ENCODE measurements around the gene SYNGR1. TPM values are rescaled to one million over a fixed set of nuclear protein-coding genes. Genes with fewer than 3 reads are reported as not detected.
"Not testable (repeated sequence)": the region's sequence is repeated elsewhere in the genome, so short reads cannot be mapped to it uniquely, and the experiment has no call there.

The SYNGR1 gene
- total RNA-seq, 1 experiment from 2014 or later = 7.0 TPM

- DNase-seq (ENCODE audit: extremely low read depth, low read depth) = no peak
These were observed 1.2 kb downstream of the SYNGR1 start for GRCh38 chr22:39350757-39351688.

DNA sequence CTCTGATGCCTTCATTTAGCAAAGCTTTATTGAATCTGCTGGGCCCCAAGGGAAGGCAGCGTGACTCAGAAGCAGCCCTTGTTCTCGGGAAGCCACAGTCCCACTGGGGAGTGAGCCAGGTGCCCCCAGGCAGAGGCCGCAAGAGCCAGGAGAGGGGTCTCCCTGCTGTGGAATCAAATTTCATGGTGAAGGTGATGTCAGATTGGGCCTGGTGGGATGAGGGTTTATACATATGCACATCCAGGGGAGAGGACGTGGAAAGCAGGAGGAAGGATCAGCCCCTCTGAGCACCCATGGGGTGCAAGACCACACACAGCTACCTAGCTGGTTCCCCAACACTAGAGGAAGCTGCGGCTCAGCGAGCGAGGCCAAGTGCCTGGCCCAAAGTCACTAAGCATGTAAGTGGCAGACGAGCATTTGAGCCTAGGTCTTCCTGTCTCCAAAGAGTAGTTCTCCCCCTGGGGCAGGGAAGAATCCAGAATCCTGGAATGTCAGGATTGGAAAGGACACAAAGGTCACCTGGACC is 2.0 kb downstream of the SYNGR1 start:
- DNase-seq (ENCODE audit: extremely low read depth, low read depth) = no peak

DNA sequence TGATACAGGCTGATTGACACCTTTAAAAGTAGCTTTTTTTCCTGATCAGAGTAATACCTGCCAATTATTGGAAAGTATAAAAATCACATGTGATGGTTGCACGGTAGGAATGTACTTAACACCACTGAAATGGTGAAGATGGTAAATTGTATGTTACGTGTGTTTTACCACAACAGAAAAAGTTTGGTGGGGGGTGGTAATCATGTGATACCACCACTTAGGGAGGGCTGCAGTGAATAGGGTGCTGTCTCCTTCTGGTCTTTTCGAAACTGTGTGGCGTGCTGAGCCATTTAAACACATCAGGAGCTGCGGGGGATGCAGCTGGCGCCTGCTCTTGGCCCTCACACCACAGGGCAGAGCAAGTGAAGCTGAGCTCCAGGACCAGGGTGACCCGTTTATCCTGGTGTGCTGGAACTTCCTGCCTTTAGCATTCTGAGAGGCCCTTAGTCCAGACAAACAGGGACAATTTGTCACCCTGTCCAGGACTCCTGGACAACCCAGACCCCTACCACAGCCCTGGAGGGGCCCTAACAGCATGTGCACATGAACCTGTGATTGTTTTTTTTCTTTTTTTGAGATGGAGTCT is 2.6 kb downstream of the SYNGR1 start:
- DNase-seq (ENCODE audit: extremely low read depth, low read depth) = no peak

- DNase-seq (ENCODE audit: extremely low read depth, low read depth) = no peak
These were observed 3.6 kb downstream of the SYNGR1 start for GRCh38 chr22:39353346-39353745.

GRCh38 chr22:39355080-39355479 is 5.3 kb downstream of the SYNGR1 start:
- DNase-seq (ENCODE audit: extremely low read depth, low read depth) = no peak

GRCh38 chr22:39355805-39356204 is 6.0 kb downstream of the SYNGR1 start:
- DNase-seq (ENCODE audit: extremely low read depth, low read depth) = not testable (repeated sequence)

DNA sequence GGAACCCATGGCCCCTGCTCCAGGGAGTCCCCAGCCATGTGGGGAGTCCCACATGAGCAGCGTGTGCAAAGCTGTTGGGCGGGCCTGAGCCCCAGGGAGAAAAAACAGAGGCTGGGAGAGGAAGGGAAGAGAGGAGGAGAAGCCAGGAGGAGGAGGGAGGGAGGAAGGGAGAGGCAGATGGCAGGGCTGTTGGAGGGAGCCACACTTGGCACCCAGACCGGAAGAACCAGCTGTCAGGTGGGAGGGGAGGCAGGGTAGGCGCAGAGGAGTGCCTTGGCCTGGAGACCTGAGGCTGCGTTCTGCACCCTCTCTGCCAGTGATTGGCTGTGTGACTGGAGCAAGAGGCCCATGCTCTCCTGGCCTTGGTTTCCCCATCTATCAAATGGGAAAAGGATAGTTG is 6.7 kb downstream of the SYNGR1 start:
- DNase-seq (ENCODE audit: extremely low read depth, low read depth) = no peak

DNA sequence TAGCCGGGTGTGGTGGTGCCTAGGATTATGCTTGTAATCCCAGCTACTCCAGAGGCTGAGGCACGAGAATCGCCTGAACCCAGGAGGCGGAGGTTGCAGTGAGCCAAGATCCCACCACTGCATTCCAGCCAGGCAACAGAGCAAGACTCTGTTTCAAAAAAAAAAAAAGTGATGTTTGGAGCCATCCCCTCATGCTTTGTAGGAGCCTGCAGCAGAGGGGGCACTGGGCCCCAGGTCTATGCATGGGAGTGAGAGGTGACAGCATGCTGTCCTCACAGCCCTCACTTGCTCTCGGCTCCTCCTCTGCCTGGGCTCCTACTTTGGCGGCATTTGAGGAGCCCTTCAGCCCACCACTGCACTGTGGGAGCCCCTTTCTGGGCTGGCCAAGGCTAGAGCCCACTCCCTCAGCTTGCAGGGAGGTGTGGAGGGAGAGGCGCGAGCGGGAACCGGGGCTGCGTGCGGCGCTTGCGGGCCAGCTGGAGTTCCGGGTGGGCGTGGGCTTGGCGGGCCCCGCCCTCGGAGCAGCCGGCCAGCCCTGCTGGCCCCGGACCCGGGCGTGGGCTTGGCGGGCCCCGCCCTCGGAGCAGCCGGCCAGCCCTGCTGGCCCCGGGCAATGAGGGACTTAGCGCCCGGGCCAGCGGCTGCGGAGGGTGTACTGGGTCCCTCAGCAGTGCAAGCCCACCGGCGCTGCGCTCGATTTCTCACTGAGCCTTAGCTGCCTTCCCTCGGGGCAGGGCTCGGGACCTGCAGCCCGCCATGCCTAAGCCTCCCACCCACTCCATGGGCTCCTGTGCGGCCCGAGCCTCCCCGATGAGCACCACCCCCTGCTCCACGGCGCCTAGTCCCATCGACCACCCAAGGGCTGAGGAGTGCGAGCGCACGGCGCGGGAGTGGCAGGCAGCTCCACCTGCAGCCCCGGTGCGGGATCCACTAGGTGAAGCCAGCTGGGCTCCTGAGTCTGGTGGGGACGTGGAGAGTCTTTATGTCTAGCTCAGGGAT is 7.6 kb downstream of the SYNGR1 start:
- not testable (repeated sequence) for DNase-seq (ENCODE audit: extremely low read depth, low read depth)

DNA sequence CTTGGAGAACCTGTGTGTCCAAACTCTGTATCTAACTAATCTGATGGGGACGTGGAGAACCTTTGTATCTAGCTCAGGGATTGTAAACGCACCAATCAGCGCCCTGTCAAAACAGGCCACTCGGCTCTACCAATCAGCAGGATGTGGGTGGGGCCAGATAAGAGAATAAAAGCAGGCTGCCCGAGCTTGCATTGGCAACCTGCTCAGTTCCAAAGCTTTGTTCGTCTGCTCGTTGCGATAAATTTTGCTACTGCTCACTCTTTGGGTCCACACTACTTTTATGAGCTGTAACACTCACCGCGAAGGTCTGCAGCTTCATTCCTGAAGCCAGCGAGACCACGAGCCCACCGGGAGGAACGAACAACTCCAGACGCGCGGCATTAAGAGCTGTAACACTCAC is 8.4 kb downstream of the SYNGR1 start:
- not testable (repeated sequence) for DNase-seq (ENCODE audit: extremely low read depth, low read depth)

DNA sequence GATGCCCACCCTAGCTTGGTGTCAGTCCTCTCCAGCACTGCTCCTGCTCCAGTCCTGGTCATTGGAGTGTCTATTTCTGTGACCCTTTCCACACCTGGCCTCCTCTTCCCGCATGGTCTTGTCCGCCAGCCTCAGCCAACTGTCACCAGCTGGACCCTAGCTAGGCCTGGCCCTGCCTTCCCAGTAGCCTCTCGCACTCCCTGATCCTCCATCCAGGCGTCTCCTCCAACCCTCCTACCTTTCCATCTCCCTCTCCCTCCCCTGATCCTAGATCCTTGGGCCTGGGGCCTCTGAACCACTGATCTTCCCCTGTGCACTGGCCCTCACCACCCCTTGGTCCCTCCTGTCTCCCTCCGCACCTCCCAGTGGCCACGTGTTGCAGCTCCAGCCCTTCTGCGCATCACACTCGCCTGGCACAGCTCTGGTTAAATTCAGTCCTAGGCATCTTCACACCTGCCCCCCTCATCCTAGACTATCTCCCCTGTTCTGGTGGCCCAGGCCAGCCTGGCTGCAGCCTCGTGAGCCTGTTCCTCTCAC is 9.9 kb downstream of the SYNGR1 start:
- DNase-seq (ENCODE audit: extremely low read depth, low read depth) = no peak

- DNase-seq (ENCODE audit: extremely low read depth, low read depth) = no peak
These were observed 10.5 kb downstream of the SYNGR1 start for GRCh38 chr22:39360242-39360641.

DNA sequence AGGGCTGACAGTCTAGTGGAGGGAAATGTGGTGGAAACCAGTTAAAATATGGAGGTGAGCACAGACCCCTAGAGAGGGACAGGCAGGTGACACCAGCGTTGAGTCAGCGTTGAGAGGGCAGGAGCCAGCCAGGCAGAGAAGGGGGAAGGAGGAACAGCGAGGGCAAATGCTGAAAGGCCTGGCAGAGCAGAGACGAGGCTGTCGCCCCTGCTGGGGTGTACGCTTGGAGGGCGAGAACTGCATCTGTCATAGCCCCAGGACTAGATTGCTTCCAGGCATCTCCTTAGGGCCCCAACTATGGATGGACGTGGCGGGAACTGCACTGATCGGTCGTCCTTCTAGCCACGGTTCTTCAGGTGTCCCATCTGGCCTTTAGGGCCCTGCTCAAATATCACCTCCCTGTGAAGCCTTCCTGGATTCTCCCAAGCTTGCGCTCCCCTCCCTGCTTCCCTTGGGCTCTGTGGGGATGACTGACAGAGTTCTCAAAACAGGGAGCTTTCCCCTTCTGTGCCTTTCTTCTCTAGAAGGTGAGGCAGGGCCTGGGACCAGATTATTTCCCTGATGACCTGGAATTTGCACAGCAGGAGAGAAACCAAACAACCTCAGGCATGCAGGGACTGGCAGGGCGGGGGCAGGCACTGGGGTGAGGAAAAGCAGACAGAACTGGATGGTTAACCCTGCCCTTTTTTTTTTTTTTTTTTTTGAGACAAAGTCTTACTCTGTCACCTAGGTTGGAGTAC is 11.1 kb downstream of the SYNGR1 start:
- no peak for DNase-seq (ENCODE audit: extremely low read depth, low read depth)

- DNase-seq (ENCODE audit: extremely low read depth, low read depth) = no peak
These were observed 11.7 kb downstream of the SYNGR1 start for GRCh38 chr22:39361496-39361895.

DNA sequence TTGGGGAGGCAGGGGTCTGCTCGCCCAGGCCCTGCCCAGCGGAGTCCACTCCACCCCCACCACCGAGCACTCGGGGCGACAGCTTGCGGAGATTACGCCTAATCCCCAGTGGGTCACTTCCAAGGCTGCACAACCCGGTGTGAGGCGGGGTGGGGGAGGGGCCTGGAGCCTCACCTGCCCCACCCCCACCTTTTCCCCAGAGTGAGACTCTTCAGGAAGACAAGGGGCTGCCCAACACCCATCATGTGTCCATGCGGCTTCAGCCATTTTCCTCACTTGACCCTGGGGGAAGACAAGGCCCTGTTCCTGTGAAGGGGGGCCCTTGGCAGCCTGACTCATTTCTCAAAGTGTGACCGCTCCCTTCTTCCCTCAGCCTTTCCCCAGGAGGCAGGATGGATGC is 12.5 kb downstream of the SYNGR1 start:
- DNase-seq (ENCODE audit: extremely low read depth, low read depth) = no peak

GRCh38 chr22:39362932-39363331 is 13.1 kb downstream of the SYNGR1 start:
- DNase-seq (ENCODE audit: extremely low read depth, low read depth) = no peak

GRCh38 chr22:39363751-39364515 is 14.1 kb downstream of the SYNGR1 start:
- DNase-seq (ENCODE audit: extremely low read depth, low read depth) = no peak

DNA sequence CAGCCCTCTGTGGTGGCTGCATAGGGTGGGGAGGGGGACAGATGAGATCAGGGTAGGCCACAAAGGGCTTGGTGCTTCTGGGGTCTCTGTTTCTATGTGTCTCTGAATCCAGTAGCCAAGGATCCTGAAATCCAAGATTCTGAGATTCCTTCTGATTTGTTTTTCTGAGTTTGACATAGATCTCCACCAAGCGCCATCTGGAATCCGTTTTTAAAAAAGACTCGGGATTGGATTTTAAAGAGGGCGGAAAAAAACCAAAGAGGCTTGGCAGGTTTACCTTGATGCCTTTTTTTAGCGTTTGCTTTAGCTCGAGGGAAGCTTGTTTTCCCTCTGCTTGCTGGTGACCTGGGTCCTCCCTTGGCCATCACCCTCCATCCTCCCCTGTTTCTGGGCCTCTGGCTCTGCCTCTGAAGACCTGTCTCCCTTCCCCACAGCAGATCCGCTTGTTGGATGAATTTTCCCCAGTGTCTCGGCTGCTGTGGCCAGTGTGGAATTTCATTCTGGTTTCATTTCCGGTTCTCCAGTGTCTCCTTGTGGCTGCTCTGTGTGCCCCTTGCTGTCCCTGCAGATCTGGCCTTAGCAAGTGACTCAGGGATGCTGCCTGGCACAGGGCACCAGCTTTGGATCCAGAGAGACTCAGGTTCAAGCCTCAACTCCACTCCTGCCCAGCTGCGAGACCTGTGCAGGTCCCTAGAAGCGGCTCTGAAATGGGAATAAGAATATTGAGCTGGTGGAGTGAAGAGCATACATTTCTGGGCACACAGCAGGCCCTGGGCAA is 15.1 kb downstream of the SYNGR1 start:
- DNase-seq (ENCODE audit: extremely low read depth, low read depth) = no peak

DNA sequence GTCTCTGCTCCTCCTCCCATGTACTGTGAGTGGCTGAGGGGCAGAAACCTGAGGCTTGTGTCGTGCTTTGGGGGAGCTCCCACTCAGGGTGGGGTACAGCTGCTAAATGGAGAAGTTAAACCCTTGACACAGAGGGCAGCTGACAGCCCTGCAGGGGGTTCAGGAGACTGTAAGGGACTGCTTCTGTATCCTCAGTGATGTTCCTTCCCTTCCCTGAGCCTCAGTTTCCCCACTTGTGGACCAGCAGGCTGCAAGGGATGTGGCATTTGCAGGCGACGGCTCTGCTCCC is 15.6 kb downstream of the SYNGR1 start:
- no peak for DNase-seq (ENCODE audit: extremely low read depth, low read depth)

Measured in NCI-H460 (cell line).